Measurements from ENCODE around the gene S100A13.

The S100A13 gene

GRCh38 chr1:153639280-153639679 is 12.0 kb upstream of the S100A13 start:
- H3K4me3 ChIP-seq (ENCODE audit: low read depth, low read length), result no peak overlapping the region
- no peak for TF ChIP-seq CTCF (IDR thresholded peaks at IDR 0.05; ENCODE audit: insufficient read depth, low read depth, low read length, missing control alignments)
- DNase-seq (ENCODE audit: low read depth), result no peak

GRCh38 chr1:153638261-153638660 is 11.0 kb upstream of the S100A13 start:
- no peak overlapping the region for H3K4me3 ChIP-seq (ENCODE audit: low read depth, low read length)
- DNase-seq (ENCODE audit: low read depth), result no peak
- TF ChIP-seq CTCF (IDR thresholded peaks at IDR 0.05; ENCODE audit: insufficient read depth, low read depth, low read length, missing control alignments), result no peak

GRCh38 chr1:153636312-153636711 is 9.0 kb upstream of the S100A13 start:
- no peak for DNase-seq (ENCODE audit: low read depth)
- H3K4me3 ChIP-seq (ENCODE audit: low read depth, low read length), result no peak overlapping the region
- no peak for TF ChIP-seq CTCF (IDR thresholded peaks at IDR 0.05; ENCODE audit: insufficient read depth, low read depth, low read length, missing control alignments)

- no peak for DNase-seq (ENCODE audit: low read depth)
- peak overlapping the region; percentile 70 for H3K4me3 ChIP-seq (ENCODE audit: low read depth, low read length)
- no peak for TF ChIP-seq CTCF (IDR thresholded peaks at IDR 0.05; ENCODE audit: insufficient read depth, low read depth, low read length, missing control alignments)
Observed at GRCh38 chr1:153635872-153636271, 8.6 kb upstream of the S100A13 start.

GRCh38 chr1:153633754-153634665 is 6.7 kb upstream of the S100A13 start, which contains the start of gene CHTOP:
Gene CHTOP, plus strand, starts transcription at chr1:153634066. Its CDS starts 2,523 bp downstream, at chr1:153636589.
- no peak for TF ChIP-seq CTCF (IDR thresholded peaks at IDR 0.05; ENCODE audit: insufficient read depth, low read depth, low read length, missing control alignments)
- peak within 1 kb of the TSS; percentile 70 for H3K4me3 ChIP-seq (ENCODE audit: low read depth, low read length)
- DNase-seq (ENCODE audit: low read depth), result peak; percentile 99

- peak overlapping the region; percentile 43 for H3K4me3 ChIP-seq (ENCODE audit: low read depth, low read length)
- no peak for TF ChIP-seq CTCF (IDR thresholded peaks at IDR 0.05; ENCODE audit: insufficient read depth, low read depth, low read length, missing control alignments)
- DNase-seq (ENCODE audit: low read depth), result no peak
Observed at GRCh38 chr1:153633161-153633753, 6.0 kb upstream of the S100A13 start.

Data from GM12865 (cell line).